ENCODE results near the gene TP73.

The TP73 gene

GRCh38 chr1:3716351-3716750 lies 64.0 kb downstream of the TP73 start:
- H3K27ac ChIP-seq = peak overlapping the region; percentile 100
- ChIA-PET POLR2A (ENCODE audit: low non-redundant PET) (no interaction called here), CTCF (interaction anchor here (1.0 to 1.5 kb wide), 4 partner anchors 8 to 21 kb away, joined by 3 to 5 read pairs (median 4); no protein-coding TSS in a partner anchor)
- TF ChIP-seq, protein P1, sequence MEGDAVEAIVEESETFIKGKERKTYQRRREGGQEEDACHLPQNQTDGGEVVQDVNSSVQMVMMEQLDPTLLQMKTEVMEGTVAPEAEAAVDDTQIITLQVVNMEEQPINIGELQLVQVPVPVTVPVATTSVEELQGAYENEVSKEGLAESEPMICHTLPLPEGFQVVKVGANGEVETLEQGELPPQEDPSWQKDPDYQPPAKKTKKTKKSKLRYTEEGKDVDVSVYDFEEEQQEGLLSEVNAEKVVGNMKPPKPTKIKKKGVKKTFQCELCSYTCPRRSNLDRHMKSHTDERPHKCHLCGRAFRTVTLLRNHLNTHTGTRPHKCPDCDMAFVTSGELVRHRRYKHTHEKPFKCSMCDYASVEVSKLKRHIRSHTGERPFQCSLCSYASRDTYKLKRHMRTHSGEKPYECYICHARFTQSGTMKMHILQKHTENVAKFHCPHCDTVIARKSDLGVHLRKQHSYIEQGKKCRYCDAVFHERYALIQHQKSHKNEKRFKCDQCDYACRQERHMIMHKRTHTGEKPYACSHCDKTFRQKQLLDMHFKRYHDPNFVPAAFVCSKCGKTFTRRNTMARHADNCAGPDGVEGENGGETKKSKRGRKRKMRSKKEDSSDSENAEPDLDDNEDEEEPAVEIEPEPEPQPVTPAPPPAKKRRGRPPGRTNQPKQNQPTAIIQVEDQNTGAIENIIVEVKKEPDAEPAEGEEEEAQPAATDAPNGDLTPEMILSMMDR (conservative IDR thresholded peaks at IDR 0.05; ENCODE audit: low read depth) = no peak
- DNase-seq (ENCODE audit: low spot score) = no peak

DNA sequence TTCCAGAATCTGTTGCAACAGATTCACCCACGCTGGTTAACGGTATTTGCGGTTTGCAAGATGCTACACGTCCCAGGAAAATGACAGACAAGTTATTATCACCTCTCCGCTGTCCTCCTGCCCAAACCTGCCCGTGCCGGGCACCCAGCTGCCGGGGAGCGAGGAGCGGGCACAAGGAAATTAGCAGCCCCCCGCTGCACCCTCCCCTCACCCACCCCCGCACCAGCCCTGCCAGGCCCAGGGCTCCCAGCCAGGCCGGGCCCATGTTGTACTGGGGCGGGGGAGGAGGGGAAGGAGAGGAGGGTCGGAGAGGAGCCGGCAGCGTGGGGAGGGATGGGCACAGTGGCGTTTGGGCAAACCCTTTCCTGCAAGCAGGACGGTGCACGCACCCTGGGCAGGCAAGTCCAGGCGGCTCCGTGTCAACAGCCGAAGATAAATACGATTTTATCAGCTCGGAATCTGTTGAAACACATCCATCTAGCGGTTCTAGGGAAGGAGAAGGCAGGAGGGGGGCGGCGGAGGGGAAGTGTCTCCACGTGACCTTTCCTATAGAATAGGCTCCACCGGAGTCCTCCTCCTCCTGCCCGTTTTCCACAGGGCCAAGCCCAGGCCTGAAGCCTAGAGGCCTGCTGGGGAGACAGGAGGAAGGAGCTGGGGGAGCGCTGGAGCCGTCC lies 64.9 kb downstream of the TP73 start:
- POLR2A ChIA-PET (ENCODE audit: low non-redundant PET) = interaction anchor here (0.5 kb wide), 1 partner anchor 57 kb away, joined by 3 read pairs; no protein-coding TSS in a partner anchor
- TF ChIP-seq, protein P1 (conservative IDR thresholded peaks at IDR 0.05; ENCODE audit: low read depth) = no peak
- CTCF ChIA-PET = interaction anchor here (0.6 to 1.5 kb wide), 5 partner anchors 14 to 64 kb away, joined by 3 to 5 read pairs (median 4); no protein-coding TSS in a partner anchor
- peak; percentile 89 for DNase-seq (ENCODE audit: low spot score)
- peak overlapping the region; percentile 100 for H3K27ac ChIP-seq

- TF ChIP-seq, protein P1 (conservative IDR thresholded peaks at IDR 0.05; ENCODE audit: low read depth) = no peak
- peak; percentile 42 for DNase-seq (ENCODE audit: low spot score)
- H3K27ac ChIP-seq = peak overlapping the region; percentile 100
- ChIA-PET POLR2A (ENCODE audit: low non-redundant PET) (interaction anchor here (0.5 kb wide), 1 partner anchor 57 kb away, joined by 3 read pairs; no protein-coding TSS in a partner anchor), CTCF (interaction anchor here (0.7 to 1.5 kb wide), 3 partner anchors 22 to 99 kb away, joined by 4 to 6 read pairs (median 4); no protein-coding TSS in a partner anchor)
Measured at GRCh38 chr1:3717715-3718601, 65.6 kb downstream of the TP73 start.

GRCh38 chr1:3718764-3719163 lies 66.4 kb downstream of the TP73 start:
- TF ChIP-seq, protein P1 (conservative IDR thresholded peaks at IDR 0.05; ENCODE audit: low read depth) = no peak
- ChIA-PET CTCF (interaction anchor here (0.7 kb wide), 1 partner anchor 100 kb away, joined by 6 read pairs; no protein-coding TSS in a partner anchor), POLR2A (ENCODE audit: low non-redundant PET) (no interaction called here)
- no peak for DNase-seq (ENCODE audit: low spot score)
- peak overlapping the region; percentile 100 for H3K27ac ChIP-seq

GRCh38 chr1:3721955-3722465 lies 69.7 kb downstream of the TP73 start:
- TF ChIP-seq, protein P1 (conservative IDR thresholded peaks at IDR 0.05; ENCODE audit: low read depth) = no peak
- H3K27ac ChIP-seq = peak overlapping the region; percentile 100
- ChIA-PET POLR2A (ENCODE audit: low non-redundant PET) (no interaction called here), CTCF (interaction anchor here (1.9 kb wide), 1 partner anchor 19 kb away, joined by 6 read pairs; no protein-coding TSS in a partner anchor)
- no peak for DNase-seq (ENCODE audit: low spot score)

- CTCF ChIA-PET = interaction anchor here (1.9 kb wide), 1 partner anchor 20 kb away, joined by 6 read pairs; no protein-coding TSS in a partner anchor
- TF ChIP-seq, protein P1 (conservative IDR thresholded peaks at IDR 0.05; ENCODE audit: low read depth) = no peak
- DNase-seq (ENCODE audit: low spot score) = no peak
- POLR2A ChIA-PET (ENCODE audit: low non-redundant PET) = no interaction called here
- H3K27ac ChIP-seq = peak overlapping the region; percentile 100
Measured at GRCh38 chr1:3722846-3723245, 70.5 kb downstream of the TP73 start.

Measured in RWPE1 (cell line).